Sigmoid colon (tissue), 3 donors: ENCODE data around the gene PLEKHD1.

Source experiments
- CTCF ChIP-seq, 4 experiments: fragments of 450-650 bp in 3 of 4; fragments of 200-600 bp in 1 of 4; IDR thresholded peaks; one replicate each; pipeline ENCODE4 v1.5.1; 2016 to 2019; ENCODE audit warnings: antibody characterized with exemption in 4 of 4, mild to moderate bottlenecking in 3 of 4, moderate library complexity in 2 of 4
- POLR2A ChIP-seq, 2 donors: fragments of 450-650 bp; IDR thresholded peaks; one replicate each; pipeline ENCODE4 v1.6.1; 2016; ENCODE audit warnings: antibody characterized with exemption in 2 of 2, mild to moderate bottlenecking in 2 of 2, moderate library complexity in 2 of 2

- no peak for TF ChIP-seq POLR2A (IDR thresholded peaks at IDR 0.05)
- TF ChIP-seq CTCF (IDR thresholded peaks at IDR 0.05): no peak
Measured at GRCh38 chr14:69485315-69485660, 760 bp downstream of the PLEKHD1 start.
